Esophagus muscularis mucosa (tissue), 4 donors: ENCODE results near the gene TRDN. TPM values are rescaled to one million over a fixed set of nuclear protein-coding genes. Genes with fewer than 3 reads are reported as not detected.

ENCODE experiments used
- DNase-seq: peaks from one replicate; pipeline ENCODE4 v3.0.0-alpha.2; 2017; ENCODE audit errors: extremely low spot score
- H3K27ac ChIP-seq, 4 donors: fragments of 200-600 bp; sonication (generic); replicated peaks in 1 of 4; 1 replicate in 3 of 4; 2 replicates in 1 of 4; pipeline ENCODE4 v1.5.1; 2016 to 2019; ENCODE audit warnings: mild to moderate bottlenecking in 1 of 4
- H3K27me3 ChIP-seq, 4 donors: fragments of 200-600 bp; sonication (generic); one replicate each; pipeline versions ENCODE4 v1.5.1 to v1.6.0; 2016 to 2019
- H3K36me3 ChIP-seq, 4 donors: fragments of 200-600 bp; sonication (generic); one replicate each; pipeline ENCODE4 v1.5.1; 2016 to 2019
- H3K4me1 ChIP-seq, 4 donors: fragments of 200-600 bp; sonication (generic); one replicate each; pipeline ENCODE4 v1.5.1; 2016 to 2019
- H3K4me3 ChIP-seq, 4 donors: fragments of 200-600 bp; sonication (generic); 1 replicate in 2 of 4; 2 replicates in 2 of 4; pipeline ENCODE4 v1.5.1; 2016 to 2019; ENCODE audit warnings: mild to moderate bottlenecking in 4 of 4, moderate library complexity in 1 of 4
- H3K9me3 ChIP-seq, 4 donors: fragments of 200-600 bp; sonication (generic); 1 replicate in 3 of 4; 2 replicates in 1 of 4; pipeline ENCODE4 v1.5.1; 2016 to 2019
- CTCF ChIP-seq, 3 experiments: fragments of 200-600 bp in 2 of 3; fragments of 450-650 bp in 1 of 3; sonication (generic) in 2 of 3; IDR thresholded peaks; one replicate each; pipeline ENCODE4 v1.5.1; 2017 to 2019; ENCODE audit warnings: antibody characterized with exemption in 3 of 3, mild to moderate bottlenecking in 2 of 3, moderate library complexity in 1 of 3
- EP300 ChIP-seq: sonication (generic); formaldehyde crosslinking; IDR thresholded peaks from one replicate; pipeline ENCODE4 v1.6.1; 2017; ENCODE audit warnings: antibody characterized with exemption
- POLR2A ChIP-seq: fragments of 450-650 bp; IDR thresholded peaks from one replicate; pipeline ENCODE4 v1.6.1; 2017; ENCODE audit warnings: antibody characterized with exemption, moderate library complexity, mild to moderate bottlenecking, low read depth
- POLR2AphosphoS5 ChIP-seq, 2 donors: sonication (generic); formaldehyde crosslinking; IDR thresholded peaks; one replicate each; pipeline ENCODE4 v1.6.1; 2017; ENCODE audit warnings: antibody characterized with exemption in 2 of 2
- WGBS: methylation state at CpG from one replicate; pipeline ENCODE4 v1.1.5; 2018; 5-methylcytosine and 5-hydroxymethylcytosine counted together
- intact Hi-C: fragments of 100-400 bp; cut with DNase I; formaldehyde crosslinking; loops from one replicate; pipeline ENCODE4 v1.15.1; 2023
- total RNA-seq, 4 donors: library from RNA; depleted of rRNA; stranded (reverse); fragments of >200 nt; gene quantifications; one replicate each; pipeline versions ENCODE4 v1.1.0 to v1.2.1, GENCODE V29; 2016

TRDN gene
- total RNA-seq, 4 donors from 2014 or later = not detected

- no peak for TF ChIP-seq POLR2AphosphoS5 (IDR thresholded peaks at IDR 0.05)
- no peak for TF ChIP-seq POLR2A
- no peak for TF ChIP-seq CTCF (IDR thresholded peaks at IDR 0.05)
- no peak for TF ChIP-seq EP300
- DNase-seq = no peak
- Histone ChIP-seq H3K27ac (no peak overlapping the region), H3K4me3 (no peak overlapping the region), H3K9me3 (no peaks in the 10 kb centered on the region), H3K27me3 (no peaks in the 10 kb centered on the region), H3K4me1 (no peaks in the 10 kb centered on the region), H3K36me3 (no peaks in the 10 kb centered on the region)
- intact Hi-C loops = no loop called here
Measured at GRCh38 chr6:123619156-123619555, 17.6 kb downstream of the TRDN start.

GRCh38 chr6:123616942-123617341, 19.8 kb downstream of the TRDN start:
- Histone ChIP-seq H3K27ac (no peak overlapping the region), H3K4me3 (no peak overlapping the region), H3K9me3 (no peaks in the 10 kb centered on the region), H3K36me3 (no peaks in the 10 kb centered on the region), H3K4me1 (no peaks in the 10 kb centered on the region), H3K27me3 (no peaks in the 10 kb centered on the region)
- no peak for DNase-seq
- WGBS = 65% methylated on average over 3 of the region's 3 CpGs
- intact Hi-C loops = no loop called here
- TF ChIP-seq EP300 = no peak
- no peak for TF ChIP-seq POLR2A
- TF ChIP-seq POLR2AphosphoS5 (IDR thresholded peaks at IDR 0.05) = no peak
- TF ChIP-seq CTCF (IDR thresholded peaks at IDR 0.05) = no peak

- Histone ChIP-seq H3K27me3 (no peaks in the 10 kb centered on the region), H3K9me3 (no peaks in the 10 kb centered on the region), H3K36me3 (no peaks in the 10 kb centered on the region), H3K27ac (no peak overlapping the region), H3K4me3 (no peak overlapping the region), H3K4me1 (no peaks in the 10 kb centered on the region)
- TF ChIP-seq POLR2A = no peak
- TF ChIP-seq EP300 = no peak
- no peak for TF ChIP-seq CTCF (IDR thresholded peaks at IDR 0.05)
- no peak for TF ChIP-seq POLR2AphosphoS5 (IDR thresholded peaks at IDR 0.05)
- no peak for DNase-seq
- WGBS = 79% methylated on average over 5 of the region's 5 CpGs
- intact Hi-C loops = no loop called here
Measured at GRCh38 chr6:123616016-123616415, 20.7 kb downstream of the TRDN start.

GRCh38 chr6:123610779-123611178, 26.0 kb downstream of the TRDN start:
- no peak overlapping the region for H3K4me3 ChIP-seq
- DNase-seq = no peak
- no peaks in the 10 kb centered on the region for H3K9me3 ChIP-seq
- no peak overlapping the region for H3K27ac ChIP-seq
- H3K27me3 ChIP-seq = no peaks in the 10 kb centered on the region
- H3K36me3 ChIP-seq = no peaks in the 10 kb centered on the region
- H3K4me1 ChIP-seq = no peaks in the 10 kb centered on the region
- intact Hi-C loops = no loop called here
- no peak for TF ChIP-seq POLR2AphosphoS5 (IDR thresholded peaks at IDR 0.05)

- no peak overlapping the region for H3K4me3 ChIP-seq
- TF ChIP-seq EP300 (no peak), CTCF (IDR thresholded peaks at IDR 0.05) (no peak), POLR2AphosphoS5 (IDR thresholded peaks at IDR 0.05) (no peak), POLR2A (no peak)
- no peak overlapping the region for H3K27ac ChIP-seq
- intact Hi-C loops = no loop called here
- H3K27me3 ChIP-seq = no peaks in the 10 kb centered on the region
- no peak for DNase-seq
- WGBS = 60% methylated on average over 6 of the region's 6 CpGs
- no peaks in the 10 kb centered on the region for H3K9me3 ChIP-seq
- no peaks in the 10 kb centered on the region for H3K36me3 ChIP-seq
- H3K4me1 ChIP-seq = peaks cover 0 to 5% (median 0%) of the 10 kb centered on the region in 4 donors
Measured at GRCh38 chr6:123604067-123604466, 32.7 kb downstream of the TRDN start.
